Stimulated activated CD8-positive, alpha-beta memory T cell treated with anti-CD3 and anti-CD28 coated beads, Interleukin-12 subunit alpha, Interleukin-12 subunit beta, amount 100 ng/mL, for 24 hours (primary cell): Measurements from ENCODE around the gene SRCAP.

Experiments used
- DNase-seq: peaks from one replicate; pipeline ENCODE4 v3.0.0-alpha.2; 2020; ENCODE audit errors: extremely low read depth

SRCAP gene

DNA sequence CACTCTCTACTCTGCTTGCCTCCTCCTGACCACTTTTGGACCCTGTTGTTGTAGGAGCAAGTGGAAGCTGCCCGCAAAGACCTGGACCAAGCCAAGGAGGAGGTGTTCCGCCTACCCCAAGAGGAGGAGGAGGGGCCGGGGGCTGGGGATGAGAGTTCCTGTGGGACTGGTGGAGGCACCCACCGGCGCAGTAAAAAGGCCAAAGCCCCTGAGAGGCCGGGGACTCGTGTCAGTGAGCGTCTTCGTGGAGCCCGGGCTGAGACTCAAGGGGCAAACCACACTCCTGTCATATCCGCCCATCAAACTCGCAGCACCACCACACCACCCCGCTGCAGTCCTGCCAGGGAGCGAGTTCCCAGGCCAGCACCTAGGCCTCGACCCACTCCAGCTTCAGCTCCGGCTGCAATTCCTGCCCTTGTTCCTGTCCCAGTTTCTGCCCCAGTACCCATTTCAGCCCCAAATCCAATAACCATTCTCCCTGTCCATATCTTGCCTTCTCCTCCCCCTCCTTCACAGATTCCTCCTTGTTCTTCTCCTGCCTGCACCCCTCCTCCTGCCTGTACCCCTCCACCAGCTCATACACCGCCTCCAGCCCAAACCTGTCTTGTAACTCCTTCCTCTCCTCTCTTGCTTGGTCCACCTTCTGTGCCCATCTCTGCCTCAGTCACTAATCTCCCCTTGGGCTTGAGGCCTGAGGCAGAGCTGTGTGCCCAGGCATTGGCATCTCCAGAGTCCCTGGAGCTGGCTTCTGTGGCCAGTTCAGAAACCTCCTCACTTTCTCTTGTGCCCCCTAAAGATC, 38.2 kb downstream of the SRCAP start:
- DNase-seq = no peak

DNA sequence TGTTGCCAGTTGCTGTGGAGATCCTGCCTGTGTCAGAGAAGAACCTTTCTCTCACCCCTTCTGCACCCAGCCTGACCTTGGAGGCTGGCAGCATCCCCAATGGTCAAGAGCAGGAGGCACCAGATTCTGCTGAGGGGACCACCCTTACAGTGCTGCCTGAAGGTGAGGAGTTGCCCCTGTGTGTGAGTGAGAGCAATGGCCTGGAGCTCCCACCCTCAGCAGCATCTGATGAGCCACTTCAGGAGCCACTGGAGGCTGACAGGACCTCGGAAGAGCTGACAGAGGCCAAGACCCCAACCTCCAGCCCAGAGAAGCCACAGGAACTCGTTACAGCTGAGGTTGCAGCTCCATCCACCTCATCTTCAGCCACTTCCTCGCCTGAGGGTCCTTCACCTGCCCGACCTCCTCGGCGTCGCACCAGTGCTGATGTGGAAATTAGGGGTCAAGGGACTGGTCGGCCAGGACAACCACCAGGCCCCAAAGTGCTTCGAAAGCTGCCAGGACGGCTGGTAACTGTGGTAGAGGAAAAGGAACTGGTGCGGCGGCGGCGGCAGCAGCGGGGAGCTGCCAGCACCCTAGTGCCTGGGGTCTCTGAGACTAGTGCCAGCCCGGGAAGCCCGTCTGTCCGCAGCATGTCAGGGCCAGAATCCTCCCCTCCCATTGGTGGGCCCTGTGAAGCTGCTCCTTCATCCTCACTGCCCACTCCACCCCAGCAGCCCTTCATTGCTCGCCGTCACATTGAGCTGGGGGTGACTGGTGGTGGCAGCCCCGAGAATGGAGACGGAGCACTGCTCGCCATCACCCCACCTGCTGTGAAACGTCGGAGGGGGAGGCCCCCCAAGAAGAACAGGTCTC, 39.0 kb downstream of the SRCAP start:
- DNase-seq = no peak

DNA sequence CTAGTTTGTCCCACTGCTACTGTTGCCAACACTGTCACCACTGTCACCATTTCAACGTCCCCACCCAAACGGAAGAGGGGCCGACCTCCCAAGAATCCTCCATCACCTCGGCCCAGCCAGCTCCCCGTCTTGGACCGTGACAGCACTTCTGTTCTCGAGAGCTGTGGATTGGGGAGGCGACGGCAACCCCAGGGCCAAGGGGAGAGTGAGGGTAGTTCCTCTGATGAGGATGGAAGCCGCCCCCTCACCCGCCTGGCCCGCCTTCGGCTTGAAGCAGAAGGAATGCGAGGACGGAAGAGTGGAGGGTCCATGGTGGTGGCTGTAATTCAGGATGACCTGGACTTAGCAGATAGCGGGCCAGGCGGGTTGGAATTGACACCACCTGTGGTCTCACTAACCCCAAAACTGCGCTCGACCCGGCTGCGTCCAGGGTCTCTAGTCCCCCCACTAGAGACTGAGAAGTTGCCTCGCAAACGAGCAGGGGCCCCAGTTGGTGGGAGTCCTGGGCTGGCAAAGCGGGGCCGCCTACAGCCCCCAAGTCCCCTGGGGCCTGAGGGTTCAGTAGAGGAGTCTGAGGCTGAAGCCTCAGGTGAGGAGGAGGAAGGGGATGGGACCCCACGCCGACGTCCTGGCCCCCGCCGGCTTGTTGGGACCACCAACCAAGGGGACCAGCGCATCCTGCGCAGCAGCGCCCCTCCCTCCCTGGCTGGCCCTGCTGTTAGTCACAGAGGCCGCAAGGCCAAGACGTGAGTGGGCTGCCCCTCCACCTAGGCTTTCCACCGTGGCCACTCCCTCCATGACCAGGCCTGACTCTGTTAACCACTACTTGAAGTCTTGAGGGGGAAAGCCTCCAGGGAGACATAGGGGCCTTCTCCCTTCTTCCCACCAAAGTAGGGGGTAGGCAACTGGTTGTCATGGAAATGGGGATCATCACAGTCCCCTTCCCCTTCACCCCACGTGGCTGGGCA, 40.3 kb downstream of the SRCAP start:
- DNase-seq = no peak

DNA sequence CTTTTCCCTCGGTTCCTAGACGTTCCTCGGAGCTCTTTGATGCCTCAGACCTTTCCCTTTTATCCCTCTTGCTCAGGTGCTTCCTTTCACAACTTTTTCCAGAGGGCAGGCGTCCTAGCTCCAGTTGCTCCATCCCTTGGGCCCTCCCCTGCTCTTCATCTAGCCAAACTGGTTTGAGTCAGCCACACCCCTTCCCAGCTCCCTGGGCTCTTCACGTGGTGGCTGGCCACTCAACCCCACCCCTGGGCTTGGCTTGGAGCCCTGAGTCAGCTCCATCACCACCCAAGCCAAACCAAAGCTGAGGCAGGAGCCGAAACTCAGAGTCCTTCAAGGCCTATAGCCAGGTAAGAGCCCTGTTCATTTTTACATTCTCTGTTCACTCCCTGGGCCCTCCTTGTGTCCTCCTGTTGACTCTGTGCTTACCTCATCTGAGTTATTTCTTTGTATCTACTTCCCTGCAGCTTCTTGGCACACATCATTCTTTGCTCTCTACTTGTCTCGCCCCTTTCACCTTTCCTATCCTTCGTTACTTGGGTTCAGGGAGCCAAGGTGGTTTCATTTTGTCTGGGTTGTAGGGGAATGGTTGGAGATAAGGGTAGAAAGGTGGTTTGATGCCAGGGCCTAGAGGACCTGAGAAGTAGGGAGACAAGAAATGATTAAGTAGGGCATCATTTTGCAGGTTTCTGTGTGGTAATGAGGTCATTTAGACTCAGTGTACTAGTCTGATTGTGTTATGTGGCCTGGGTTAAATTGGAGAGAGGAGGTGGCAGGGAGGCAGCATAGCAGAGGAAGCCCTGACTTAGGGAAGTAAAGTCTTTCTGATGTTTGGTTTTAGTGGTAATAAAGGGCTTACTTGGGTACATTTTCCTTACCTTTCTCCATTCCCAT, 41.6 kb downstream of the SRCAP start:
- DNase-seq = no peak

DNA sequence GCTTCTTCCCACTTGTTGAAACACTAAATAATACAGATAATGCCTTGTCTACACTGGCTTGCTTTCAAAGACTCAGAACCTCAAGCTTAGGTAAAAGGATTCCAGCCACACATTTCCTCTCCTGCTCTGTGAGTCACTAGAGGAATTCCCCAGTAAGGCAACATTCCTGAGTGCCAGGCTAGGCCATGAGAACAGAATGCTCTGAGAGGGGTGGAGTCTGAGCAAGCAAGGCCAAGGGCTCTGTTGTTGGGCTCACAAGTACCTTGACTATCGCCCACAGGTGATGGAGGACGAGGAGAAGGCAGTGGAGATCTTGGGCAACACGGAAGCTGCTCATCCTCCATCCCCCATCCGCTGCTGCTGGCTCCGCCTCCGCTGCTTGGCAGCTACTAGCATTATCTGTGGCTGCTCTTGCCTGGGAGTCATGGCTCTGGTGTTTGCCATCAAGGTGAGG, 42.5 kb downstream of the SRCAP start:
- no peak for DNase-seq

DNA sequence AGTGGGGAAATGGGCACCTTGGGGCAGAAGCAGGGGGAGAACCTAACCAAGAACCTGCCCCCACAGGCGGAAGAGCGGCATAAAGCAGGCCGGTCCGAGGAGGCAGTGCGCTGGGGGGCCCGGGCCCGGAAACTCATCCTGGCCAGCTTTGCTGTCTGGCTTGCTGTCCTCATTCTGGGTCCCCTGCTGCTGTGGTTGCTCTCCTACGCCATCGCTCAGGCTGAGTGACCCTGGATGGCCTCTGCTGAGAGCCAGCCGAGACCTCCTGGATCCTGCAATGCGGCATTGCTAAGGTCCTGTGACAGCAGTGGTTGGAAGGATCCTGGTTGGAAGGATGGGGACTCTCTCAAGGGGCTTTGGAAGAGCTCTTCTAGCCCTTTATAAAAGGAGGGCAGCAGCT, 44.7 kb downstream of the SRCAP start:
- no peak for DNase-seq

DNA sequence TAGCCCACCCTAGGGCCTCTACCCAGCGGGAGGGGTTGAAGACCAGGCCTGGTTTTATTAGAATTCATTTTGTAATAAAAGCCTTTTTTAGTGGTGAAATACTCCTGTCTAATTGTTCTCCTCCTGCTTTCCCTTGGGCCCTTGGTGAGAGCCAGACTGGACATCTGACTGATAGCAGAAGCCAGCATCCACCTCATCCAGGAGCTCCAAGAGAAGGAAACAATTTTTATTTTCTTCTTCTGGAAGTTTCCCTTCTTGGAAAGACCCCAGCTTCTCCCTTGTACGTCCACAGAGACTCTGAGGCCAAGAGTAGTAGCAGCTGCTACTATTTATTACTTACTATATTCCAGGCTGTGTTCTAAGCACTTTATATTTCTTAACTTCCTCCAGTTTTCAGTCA, 45.2 kb downstream of the SRCAP start:
- no peak for DNase-seq

GRCh38 chr16:30745082-30745481, 46.1 kb downstream of the SRCAP start:
- DNase-seq = no peak

DNA sequence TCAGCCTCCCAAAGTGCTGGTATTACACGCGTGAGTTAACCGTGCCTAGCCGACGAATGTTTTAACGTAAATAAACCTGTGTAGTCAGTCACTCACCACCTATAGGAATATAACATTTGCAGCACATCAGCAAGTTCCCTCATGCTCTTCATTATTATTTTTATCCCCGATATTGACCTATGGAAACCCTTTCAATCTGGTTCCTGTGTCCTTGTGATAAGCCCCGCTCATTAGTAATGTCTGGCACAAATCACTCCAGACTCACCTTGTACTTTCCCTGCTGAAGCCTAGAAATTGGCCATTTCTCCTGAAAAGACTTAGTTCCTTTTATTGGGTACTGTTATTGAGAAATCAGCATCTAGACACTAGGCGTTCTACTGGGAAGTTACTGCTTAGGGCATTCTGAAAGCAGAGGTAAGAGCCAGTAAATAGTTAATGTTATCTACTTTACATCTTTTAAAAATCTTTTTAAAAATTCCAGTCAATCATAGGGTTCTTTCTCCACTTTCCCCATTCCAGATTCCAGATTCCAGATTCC, 47.7 kb downstream of the SRCAP start:
- no peak for DNase-seq

DNA sequence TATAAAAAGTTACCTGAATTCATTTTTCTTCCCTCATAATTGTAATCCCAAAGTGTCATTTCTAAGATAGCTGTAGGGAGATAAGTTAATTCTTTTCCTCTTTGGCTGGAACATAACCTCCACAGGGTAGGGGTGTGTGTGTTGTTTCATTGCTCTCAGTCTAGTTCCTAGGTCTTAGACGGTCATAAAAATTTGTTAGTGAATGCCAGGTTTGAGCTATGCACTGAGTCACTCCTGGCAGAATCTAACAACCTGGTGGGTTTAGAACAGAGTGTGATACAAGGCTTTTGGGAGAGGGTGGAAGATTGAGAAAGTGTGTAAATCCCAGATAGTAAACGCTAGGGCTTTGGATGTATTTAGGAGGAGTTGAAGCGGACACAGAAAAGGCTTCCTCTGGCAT, 48.4 kb downstream of the SRCAP start:
- no peak for DNase-seq

GRCh38 chr16:30747799-30748633, 49.0 kb downstream of the SRCAP start, which contains the start of gene PHKG2:
Gene PHKG2, plus strand, starts transcription at chr16:30748425. Its CDS starts 396 bp downstream, at chr16:30748821.
- peak; percentile 91 for DNase-seq

DNA sequence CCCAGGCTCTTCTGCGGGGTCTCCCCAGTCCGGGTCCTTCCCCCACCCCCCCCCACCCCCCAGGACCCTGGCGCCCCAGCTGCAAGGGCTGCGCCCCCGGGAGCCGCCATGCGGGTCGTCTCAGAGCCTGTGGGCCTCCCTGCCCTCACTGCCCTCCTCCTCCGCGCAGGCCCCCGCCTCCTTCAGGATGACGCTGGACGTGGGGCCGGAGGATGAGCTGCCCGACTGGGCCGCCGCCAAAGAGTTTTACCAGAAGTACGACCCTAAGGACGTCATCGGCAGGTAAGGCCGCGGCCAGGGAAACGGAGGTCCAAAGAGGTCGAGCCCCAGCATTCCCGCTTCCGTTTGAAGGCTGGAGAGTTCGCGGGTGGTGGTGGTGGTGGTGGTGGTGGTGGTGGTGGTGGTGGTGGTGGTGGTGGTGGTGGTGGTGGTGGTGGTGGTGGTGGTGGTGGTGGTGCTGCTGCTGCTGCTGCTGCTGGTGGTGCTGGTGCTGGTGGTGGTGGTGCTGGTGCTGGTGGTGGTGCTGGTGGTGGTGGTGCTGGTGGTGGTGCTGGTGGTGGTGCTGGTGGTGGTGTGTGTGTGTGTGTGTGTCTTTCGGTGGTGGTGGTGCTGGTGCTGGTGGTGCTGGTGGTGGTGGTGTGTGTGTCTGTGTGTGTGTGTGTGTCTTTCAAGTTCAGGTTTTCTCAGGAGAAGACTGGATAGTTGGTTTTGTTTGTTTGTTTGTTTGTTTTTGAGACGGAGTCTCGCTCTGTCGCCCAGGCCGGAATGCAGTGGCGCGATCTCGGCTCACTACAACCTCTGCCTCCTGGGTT, 49.9 kb downstream of the SRCAP start:
- DNase-seq = no peak

- DNase-seq = no peak
Measured at GRCh38 chr16:30750201-30750600, 51.2 kb downstream of the SRCAP start.

- no peak for DNase-seq
Measured at GRCh38 chr16:30750876-30751465, 52.0 kb downstream of the SRCAP start.

DNA sequence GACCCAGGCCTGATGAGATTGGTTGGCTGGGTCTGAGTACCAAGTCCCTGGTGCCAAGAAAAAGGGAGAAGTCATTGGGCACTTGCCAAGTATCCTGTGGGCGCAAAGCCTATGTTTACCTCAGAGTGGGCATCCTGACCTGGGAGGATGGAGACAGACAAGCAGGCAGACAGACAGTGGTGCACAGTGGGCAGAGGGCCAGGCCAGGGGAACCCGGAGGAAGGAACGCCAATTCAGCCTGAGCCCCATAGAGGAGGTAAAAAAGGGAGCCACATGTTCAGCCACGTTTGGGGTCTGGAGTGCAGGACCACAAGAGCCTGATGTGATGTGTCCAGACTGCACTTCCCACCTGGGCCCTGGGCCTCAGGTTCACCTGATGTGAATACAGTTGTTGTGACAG, 54.6 kb downstream of the SRCAP start:
- no peak for DNase-seq

- no peak for DNase-seq
Measured at GRCh38 chr16:30755955-30756780, 57.2 kb downstream of the SRCAP start.

DNA sequence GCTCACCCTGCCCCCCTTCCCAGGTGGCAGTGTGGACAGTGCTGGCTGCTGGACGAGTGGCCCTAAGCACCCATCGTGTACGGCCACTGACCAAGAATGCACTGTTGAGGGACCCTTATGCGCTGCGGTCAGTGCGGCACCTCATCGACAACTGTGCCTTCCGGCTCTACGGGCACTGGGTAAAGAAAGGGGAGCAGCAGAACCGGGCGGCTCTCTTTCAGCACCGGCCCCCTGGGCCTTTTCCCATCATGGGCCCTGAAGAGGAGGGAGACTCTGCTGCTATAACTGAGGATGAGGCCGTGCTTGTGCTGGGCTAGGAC, 57.8 kb downstream of the SRCAP start:
- no peak for DNase-seq

GRCh38 chr16:30757316-30757715, 58.3 kb downstream of the SRCAP start:
- DNase-seq = no peak
